NCI-H1930 (cell line): ENCODE results near the gene SLC16A2.
"Not testable (repeated sequence)": the region's sequence is repeated elsewhere in the genome, so short reads cannot be mapped to it uniquely, and the experiment has no call there.

ENCODE experiments used
- DNase-seq, 2 experiments: peaks; one replicate each; lab custom pipeline; 2025; lab: John Stamatoyannopoulos, UW

The SLC16A2 gene

DNA sequence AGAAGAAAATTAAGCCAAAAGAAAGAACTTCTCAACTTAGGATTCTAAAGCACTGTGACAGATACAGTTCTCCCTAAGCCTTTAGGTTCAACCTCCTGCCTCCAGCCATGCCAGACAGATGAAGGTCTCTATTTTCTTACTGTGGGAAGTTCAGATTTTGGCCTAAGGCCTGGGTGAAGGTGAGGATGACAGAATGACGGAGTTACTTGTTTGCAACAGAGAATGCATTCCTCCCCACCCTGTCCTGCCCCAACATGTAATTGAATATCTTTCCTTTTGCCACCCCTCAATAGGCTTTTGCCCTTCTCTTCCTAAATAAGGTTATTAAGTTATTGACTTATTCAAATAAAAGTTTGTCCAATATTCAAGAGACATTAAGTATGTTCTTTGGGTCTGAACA, 25.6 kb downstream of the SLC16A2 start:
- DNase-seq: no peak

DNA sequence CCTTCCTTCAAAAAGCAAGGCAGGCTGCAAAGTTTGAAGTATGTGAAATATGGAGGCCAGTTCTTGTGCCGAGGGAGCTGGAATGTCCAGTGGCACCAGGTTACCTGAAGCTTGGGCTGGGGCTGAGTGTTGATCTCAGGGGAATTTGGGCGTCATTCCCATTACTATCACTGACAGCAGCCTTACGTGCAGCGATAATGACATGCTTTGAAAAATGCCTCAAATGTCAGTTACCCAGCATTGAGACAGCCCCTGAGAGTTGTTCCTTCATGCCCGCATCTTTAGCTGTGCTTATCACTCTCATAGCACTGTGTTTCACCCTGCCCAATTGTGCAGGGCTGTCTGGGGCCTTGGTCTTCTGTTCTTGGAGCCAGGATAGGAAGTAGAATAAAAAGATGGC, 27.4 kb downstream of the SLC16A2 start:
- no peak for DNase-seq

DNA sequence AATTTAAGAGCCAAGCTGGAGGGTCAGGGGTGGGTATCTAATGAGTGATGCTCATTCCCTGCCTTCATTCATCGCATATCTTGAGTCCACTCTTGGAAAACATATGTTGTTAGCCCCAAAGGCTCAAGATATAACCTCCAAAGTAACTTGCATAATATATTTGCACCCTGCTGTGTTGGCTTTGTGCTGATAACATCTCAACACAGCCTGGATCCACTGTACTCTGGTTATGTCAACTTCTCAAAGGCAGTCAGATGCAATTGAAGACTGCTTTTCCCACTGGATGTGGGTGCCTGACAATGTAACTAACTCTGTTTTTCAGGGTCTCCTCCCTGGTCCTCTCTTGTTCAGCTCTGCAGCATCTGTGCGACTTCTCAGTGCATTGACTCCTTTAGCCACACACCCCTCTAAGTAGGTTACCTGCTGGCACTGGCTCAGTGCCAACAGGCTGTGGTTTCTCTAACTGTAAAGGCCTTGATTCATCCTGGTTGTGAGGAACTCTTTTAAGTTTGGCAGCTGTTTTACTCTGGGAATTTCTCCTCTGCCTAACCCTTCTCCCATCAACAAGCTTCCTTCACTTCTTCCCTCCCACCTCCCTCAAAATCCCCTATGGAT, 28.1 kb downstream of the SLC16A2 start:
- no peak for DNase-seq

DNA sequence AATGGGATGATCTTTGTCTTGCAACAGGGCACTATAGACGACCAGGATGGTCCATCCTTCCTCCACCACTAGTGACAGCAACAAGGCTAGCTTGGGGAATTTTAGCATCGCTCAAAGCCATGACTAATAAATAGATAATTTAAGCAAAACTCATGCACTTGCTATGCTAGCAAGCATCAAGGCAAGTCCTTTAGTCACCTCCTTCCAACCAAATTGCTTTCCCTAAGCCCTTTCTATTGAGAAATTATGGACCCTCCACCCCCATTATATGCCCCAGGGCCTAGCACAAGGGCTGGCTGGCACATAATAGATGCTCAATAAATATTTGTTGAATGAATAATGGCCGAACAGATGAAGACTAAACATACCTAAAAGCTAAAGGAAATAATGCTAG, 28.6 kb downstream of the SLC16A2 start:
- DNase-seq: no peak

DNA sequence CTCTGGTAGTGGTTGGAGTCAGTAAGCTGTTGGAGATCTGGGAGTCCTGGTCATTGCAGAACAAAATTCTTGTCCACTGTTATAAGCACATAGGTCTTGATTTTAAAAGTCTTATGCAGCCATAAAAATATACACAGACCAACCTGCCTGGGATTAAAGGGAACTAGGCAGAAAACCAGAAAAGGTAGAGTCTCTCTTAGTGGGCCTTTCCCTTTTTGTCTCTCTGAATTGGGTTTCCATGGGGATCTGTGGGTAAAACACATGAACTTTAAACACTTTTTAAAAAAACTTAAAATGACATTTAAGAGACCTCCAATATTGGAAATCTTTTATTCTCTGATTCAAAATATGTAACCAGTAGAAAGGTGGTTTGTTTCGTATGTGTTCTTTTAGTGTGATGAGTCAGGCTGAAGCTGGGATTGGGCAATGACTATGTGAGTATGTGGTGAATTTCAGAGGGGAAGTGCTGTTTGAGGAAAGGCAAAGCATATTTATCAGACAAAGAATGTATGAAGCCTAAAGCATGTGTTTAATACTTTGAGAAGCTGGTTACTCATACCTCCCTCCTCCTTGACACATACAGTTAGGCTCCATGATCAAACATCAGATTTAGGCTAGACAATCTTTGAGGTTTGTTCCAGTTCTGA, 29.6 kb downstream of the SLC16A2 start:
- no peak for DNase-seq

DNA sequence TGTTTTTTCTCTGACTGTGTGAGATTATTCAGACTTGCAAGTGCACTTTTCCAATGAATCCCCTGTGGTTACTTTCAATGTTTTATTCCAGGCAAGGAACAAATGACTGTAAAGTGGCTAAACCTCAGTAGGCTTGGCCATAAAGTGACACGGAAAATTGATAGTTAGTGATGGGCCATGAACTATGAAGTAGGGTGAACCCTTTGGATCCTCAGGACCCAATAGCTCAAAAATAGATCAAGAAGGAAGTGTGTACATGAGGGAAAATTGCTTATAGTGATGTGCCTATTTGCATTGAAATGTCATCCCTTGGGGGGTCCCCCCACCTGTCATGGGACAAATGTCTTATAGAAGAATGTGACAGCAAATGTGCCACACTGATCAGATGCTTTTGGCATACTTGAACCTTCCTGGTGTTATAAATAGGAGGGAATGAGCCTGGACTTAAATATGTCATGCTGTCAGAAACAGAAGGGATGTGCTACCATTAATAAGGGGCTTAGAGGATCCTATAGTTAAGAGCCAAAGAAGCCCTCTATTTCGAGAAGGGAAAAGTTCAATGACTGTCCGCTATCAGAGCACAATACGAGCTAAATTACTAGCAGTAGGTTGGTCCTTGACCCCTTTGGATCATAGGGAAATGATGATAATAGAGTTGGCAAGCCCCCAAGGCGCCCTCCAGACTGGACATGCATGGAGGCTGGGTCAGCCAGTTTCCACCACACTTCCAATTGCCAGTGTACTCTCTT, 30.3 kb downstream of the SLC16A2 start:
- no peak for DNase-seq

DNA sequence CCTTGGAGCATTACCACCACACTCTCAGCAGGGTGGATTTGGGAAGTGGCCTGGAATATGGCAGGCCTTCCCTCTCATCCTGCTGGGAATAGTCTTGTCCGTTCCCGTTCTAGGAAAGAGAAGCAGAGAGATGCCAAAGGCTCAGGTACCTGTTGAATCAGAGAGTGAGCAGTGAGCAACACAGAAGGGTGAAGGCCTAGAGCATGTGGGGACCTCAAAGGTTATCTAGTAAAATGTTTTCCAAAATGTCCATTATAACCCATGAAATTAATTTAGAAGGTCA, 30.8 kb downstream of the SLC16A2 start:
- no peak for DNase-seq

DNA sequence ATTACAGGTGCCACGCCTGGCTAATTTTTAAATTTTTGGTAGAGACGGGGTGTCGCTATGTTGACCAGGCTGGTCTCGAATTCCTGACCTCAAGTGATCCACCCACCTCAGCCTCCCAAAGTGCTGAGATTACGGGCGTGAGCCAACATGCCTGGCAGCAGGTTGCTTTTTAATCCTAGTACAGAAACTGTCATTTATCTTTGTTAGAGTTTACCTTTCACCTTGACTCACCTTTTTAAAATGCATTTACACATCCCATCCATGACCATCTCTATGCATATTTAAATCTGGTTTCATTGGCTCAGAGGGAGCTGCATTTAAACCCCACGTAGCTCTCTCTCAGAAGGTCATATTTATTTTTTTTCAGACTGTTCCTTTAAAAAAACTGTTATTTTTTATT, 31.9 kb downstream of the SLC16A2 start:
- DNase-seq: no peak

DNA sequence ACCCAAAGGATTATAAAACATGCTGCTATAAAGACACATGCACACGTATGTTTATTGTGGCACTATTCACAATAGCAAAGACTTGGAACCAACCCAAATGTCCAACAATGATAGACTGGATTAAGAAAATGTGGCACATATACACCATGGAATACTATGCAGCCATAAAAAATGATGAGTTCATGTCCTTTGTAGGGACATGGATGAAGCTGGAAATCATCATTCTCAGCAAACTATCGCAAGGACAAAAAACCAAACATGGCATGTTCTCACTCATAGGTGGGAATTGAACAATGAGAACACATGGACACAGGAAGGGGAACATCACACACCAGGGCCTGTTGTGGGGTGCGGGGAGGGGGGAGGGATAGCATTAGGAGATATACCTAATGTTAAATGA, 32.9 kb downstream of the SLC16A2 start:
- not testable (repeated sequence) for DNase-seq

DNA sequence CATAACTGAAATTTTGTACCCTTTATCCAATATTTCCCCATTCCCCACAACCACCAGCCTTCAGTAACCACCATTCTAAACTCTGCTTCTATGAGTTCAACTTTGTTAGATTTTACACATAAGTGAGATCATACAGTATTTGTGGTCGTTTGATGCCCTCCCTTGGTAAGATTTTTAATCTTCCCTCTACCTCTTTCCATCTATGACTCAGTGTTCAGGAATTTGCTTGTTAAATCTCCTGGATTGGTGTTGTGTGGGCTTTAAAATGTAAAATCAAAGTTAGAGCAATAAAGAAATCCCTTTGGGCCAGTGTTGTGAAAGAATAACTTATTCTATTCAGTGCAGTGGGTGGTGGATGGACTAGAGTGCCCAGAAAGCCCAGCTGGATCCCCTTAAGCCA, 37.4 kb downstream of the SLC16A2 start:
- no peak for DNase-seq

DNA sequence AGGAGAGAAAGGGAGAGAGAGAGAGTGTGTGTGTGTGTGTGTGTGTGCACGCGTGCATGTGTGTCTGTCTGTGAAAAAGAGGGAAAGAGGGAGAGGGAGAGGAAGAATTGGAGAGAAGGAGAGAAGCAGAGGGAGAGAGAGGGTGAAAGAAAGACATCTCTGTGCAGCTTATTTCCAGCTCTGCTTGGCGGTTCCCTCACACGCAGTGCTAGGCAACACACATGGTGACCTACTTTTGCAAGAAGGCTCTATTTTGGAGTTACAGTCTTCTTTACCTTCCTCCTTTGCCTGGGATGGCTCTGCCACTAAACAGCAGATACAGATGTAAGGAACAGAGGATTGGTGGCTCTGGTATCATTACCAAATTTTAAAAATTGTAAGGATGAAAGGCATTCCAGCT, 40.1 kb downstream of the SLC16A2 start:
- no peak for DNase-seq

DNA sequence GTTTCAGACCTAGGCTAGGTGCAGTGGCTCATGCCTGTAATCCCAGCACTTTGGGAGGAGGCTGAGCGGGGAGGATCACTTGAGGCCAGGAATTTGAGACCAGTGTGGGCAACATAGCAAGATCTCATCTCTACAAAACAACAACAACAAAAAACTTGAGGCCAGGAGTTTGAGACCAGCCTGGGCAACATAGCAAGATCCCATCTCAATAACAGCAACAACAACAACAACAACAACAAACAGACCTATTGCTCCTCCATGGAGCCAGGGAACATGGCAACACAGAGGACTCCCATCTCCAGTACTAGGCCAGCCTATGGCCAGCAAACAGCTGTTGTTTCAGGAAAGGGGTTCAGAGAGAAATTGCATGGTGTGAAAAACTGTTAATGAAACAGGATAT, 43.4 kb downstream of the SLC16A2 start:
- no peak for DNase-seq

DNA sequence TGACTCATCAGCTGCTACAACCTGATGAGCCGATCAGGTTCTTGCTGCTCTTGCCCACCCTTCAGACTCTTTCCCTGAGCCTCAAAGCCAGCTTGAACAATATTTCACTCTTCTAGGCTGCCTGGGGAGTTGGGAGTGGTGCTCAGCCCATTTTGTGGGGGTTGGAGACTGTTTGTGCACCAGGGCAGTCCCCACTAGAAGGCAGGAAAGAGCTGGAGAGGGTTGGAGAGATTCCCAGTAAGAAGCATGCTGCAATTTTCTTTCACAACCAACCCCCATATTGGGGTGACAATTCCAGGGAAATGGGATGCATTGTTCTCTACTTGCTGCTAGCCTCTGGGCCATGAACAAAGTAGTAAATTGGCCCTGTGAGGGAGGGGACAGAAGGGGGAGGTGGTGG, 44.1 kb downstream of the SLC16A2 start:
- no peak for DNase-seq

DNA sequence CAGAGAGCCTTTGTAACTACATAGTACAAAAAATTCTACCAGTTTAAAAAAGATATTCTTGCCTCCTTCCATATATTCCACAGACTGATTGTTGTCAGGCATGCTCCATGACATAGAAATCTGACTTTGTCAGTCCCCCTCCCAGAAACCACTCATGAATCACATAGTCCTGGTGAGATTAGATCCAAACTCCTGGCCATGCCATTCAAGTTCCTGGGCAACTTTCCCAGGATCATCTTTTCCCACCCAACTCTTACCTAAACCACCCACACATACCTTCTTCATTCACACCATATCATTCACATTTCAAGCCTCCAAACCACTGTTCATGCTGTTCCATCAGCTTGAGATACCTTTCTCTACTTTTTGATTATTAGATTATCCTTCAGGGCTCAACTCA, 46.4 kb downstream of the SLC16A2 start:
- no peak for DNase-seq

DNA sequence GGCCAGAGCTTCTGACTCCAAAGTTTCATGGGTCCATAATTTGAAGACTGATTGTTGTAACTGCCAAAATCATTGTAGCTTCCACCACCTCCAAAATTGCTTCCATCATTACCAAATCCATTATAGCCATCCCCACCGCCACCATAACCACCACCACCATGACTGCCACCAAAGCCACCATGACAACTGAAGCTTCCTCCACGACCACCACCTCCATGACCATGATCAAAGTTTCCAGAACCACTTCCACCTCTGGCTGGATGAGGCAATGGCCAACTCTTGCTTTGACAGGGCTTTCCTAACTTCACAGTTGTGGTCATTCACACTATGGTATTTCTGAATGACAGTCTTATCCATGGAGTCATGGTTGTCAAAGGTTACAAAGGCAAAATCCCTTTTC, 51.8 kb downstream of the SLC16A2 start:
- not testable (repeated sequence) for DNase-seq

DNA sequence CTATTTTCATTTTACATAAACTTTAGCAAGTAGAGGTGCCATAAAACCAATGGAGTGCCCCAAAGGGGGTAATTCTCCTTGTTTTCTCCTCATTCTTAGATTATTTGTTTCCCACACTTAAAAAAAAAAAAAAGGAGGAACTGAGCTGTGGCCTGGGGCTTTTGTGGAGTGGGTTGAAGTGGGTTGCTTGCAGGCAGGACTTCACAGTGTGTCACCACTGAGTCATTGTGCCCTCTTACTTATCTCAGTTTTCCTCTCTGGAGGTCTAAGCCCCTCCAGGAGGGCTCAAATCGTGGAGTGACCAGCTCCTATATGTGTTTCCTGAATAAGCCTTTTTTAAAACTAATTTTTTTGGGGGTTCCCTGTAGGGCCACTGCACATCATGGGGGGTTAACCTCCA, 69.0 kb downstream of the SLC16A2 start:
- no peak for DNase-seq

DNA sequence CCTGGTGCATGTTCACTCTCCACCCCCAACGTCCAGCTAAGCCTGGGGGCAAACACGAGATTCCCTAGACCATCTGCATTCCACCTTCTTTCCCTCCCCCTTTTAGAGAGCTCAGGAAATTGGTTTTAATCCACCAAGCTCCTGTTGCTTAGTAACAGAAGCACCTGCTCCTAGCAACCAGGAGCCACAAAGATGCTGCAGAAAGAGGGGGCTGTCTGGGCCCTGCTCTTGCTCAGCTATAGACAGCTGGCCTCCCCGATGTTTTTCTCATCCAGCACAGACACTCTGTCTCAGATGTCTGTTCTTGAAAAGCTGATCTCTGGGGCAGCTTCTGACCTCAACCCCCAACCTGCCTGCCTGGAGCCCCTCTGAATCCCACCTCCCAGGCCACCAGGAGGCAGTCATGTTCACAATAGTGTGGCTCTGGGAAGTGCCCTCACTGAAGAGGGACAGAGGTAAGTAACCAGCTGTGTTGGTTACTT, 71.5 kb downstream of the SLC16A2 start:
- DNase-seq: no peak

DNA sequence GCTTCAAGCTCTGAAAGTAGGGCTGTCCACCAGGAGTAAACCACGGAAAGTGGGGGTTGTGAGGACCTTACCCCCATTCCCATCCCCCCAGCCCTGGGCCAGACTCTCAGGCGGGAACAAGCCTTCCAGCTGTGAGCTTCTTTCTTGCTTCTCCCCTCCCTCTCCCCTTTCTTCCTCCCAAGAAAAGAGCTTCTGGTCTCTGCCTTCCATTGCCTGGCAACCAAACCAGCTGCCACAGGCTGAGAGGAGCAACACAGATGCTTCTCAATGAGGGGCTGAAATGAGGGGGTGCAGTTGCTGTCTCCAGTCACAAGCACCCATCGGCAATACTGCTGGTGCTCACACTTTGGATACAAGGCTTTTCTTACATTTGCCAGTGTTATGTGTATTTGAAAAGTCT, 72.5 kb downstream of the SLC16A2 start:
- DNase-seq: no peak

DNA sequence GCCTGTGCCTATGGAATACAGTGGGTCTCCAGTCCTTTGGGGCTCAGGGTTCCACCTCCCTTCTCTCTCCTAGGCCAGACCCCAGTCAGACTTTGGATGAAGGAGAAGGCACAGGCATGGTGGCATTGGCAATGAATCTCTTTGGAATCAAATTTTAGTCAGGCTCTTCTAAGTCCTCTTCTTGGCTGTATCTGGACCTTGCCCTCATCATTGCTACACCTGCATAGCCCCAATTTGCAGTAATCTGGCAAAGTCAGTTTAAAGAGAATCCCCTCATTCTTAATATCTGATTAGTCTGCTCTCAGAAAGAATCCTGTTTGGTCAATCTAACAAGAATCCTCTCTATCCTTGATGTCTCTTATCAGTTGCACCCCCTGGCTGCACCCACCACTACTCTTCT, 77.6 kb downstream of the SLC16A2 start:
- no peak for DNase-seq

DNA sequence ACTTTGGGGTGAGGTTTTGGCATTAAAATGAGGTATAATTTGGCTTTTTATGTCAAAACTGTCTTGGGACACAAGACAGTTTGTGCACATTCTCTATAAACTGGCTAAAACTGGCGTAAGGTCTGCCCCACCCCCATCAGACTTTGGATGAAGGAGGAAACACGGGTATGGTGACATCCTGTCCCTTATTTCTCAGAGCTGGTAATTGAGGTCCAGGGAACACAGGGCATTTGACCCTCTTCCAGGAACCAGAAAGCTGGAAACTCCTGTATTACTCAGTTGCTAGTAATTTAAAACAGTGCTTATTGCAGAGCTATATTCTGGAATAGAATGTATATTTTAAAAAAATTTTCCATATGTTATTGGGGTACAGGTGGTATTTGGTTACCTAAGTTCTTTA, 78.8 kb downstream of the SLC16A2 start:
- DNase-seq: no peak

DNA sequence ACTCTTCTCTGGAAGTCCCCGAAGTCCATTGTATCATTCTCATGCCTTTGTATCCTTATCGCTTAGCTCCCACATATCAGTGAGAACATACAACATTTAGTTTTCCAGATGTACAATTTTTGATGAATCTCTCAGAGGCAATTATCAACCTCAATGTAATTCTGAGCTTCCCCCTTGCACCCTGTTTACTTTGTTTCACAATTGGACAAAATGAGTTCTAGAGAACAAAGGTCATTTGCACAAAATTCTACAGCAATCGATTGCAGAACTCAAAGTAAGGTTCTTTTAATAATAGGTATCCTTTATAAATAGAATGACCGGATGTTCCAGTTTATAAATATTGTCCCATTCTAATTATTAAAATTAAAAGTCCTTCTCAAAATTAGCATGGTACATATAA, 79.3 kb downstream of the SLC16A2 start:
- no peak for DNase-seq

DNA sequence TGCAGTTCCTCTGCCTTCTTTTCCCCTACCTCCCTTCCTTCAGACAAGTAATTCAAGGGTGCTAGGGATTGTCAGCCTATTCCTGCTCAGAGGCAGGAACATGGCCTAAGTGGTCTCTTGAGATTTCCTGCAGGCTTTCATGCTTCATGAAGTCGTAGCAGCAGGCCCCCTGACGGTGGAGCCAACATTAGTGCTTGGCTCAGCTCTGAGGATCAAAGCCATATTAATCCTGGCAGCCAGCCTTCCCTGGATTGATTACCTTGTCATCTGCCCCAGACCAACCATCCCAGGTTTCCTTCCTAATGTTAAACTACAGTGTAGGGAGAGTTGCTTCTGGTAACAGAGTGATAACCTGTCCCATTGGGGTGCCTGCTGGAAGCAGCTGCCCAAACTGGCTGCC, 84.1 kb downstream of the SLC16A2 start:
- no peak for DNase-seq

DNA sequence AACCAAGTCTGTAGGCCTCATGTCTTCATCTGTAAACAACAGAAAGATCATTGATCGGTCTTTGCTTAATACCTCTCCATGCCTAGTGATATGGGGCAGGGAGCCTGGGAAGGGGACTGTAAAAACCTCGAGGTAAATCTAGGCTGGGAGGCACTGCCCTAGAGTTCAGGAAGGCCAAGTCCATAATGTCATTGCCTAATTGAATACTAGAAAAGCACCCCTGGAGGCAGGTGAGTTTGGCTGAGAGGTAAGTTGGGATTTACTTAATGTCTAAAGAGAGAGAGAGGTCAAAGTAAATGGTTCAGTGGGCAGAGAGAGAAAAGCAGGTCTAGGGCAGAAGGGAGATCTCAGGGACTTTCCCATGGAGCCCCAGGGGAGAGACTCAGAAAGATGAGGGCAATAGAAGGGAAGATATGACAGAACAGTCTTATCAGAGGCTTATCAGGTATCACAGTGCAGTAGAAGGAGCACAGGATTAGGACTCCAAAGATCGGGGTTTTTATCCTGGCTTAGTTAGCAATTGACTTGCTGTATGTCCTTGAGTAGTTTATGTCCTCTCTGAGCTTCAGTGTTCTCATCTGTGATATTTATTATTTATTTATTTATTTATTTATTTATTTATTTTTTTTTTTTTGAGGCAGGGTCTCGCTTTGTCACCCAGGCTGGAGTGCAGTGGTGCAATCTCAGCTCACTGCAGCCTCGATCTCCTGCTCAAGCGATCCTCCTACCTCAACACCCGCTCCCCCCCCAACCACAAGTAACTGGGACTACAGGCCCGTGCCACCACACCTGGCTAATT, 85.2 kb downstream of the SLC16A2 start:
- no peak for DNase-seq
